GM12874 (cell line): ENCODE measurements around the gene ANTXR1.

Experiments
- CTCF ChIP-seq: IDR thresholded peaks from 2 replicates; pipeline ENCODE4 v1.5.1; 2011; ENCODE audit warnings: low read depth, mild to moderate bottlenecking, control low read depth, low read length, moderate library complexity; ENCODE audit not compliant: insufficient read depth

Gene ANTXR1

GRCh38 chr2:69188182-69188900, 175.4 kb downstream of the ANTXR1 start:
- no peak for TF ChIP-seq CTCF

GRCh38 chr2:69190743-69191404, 177.9 kb downstream of the ANTXR1 start:
- no peak for TF ChIP-seq CTCF

- no peak for TF ChIP-seq CTCF
Measured at GRCh38 chr2:69191634-69192033, 178.7 kb downstream of the ANTXR1 start.

- TF ChIP-seq CTCF: no peak
Measured at GRCh38 chr2:69192176-69192945, 179.4 kb downstream of the ANTXR1 start.

- no peak for TF ChIP-seq CTCF
Measured at GRCh38 chr2:69195706-69196105, 182.7 kb downstream of the ANTXR1 start.

- no peak for TF ChIP-seq CTCF
Measured at GRCh38 chr2:69196327-69197117, 183.5 kb downstream of the ANTXR1 start.

- TF ChIP-seq CTCF: no peak
Measured at GRCh38 chr2:69200107-69200520, 187.1 kb downstream of the ANTXR1 start.
